Subcutaneous adipose tissue (tissue), 4 donors: ENCODE data around the gene MED31. TPM values are rescaled to one million over a fixed set of nuclear protein-coding genes. Genes with fewer than 3 reads are reported as not detected.

ENCODE experiments used
- CTCF ChIP-seq: fragments of 450-650 bp; IDR thresholded peaks from one replicate; pipeline ENCODE4 v1.5.1; 2016; ENCODE audit warnings: low read depth, mild to moderate bottlenecking, control low read depth, antibody characterized with exemption, moderate library complexity
- total RNA-seq, 4 donors: library from RNA; depleted of rRNA; stranded (reverse); fragments of >200 nt; gene quantifications; one replicate each; pipeline ENCODE4 v1.1.0, GENCODE V29; 2016

MED31 gene
- total RNA-seq, 4 donors from 2014 or later, result 6.2 to 18.8 (median 12.1) TPM

GRCh38 chr17:6668727-6669425, 17.5 kb upstream of the MED31 start:
- TF ChIP-seq CTCF, result no peak

DNA sequence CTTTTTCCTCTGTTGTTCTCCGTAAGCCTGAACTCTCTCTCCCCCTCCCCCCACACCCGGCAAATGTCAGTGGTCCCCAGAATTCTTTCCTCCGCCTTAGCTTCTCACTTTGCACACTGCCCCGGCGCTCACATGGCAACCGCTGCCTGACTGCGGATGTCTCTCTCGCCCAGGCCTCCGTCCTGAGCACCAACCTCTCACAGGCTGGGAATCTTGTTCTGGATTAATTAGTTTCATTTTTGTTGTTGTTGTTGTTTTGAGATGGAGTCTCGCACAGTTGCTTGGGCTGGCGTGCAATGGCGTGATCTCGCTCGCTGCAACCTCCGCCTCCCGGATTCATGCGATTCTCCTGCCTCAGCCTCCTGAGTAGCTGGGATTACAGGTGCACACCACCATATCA, 16.8 kb upstream of the MED31 start:
- no peak for TF ChIP-seq CTCF

- TF ChIP-seq CTCF, result no peak
These were observed 16.1 kb upstream of the MED31 start for GRCh38 chr17:6667516-6667915.

GRCh38 chr17:6666557-6666956, 15.2 kb upstream of the MED31 start:
- no peak for TF ChIP-seq CTCF

DNA sequence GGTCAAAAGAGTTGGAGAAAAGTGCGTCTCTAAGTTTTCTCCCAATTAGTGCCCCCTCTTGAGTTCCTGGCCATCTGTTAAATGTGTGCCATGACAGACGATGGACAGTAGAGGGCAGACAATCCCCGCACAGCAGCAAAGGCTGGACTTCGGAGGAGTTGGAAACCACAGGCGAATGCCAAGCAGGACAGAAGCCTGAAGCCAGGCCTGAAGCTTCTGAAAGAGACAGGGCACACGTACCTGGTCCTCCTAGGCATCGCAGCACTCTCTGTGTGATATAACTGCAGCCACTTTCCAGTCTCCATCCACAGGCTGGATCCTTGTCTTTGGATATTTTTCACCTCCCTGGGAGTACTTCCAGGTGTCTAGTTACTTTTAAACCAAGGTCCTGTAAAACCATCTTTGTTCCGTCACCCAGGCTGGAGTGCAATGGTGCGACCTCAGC, 14.7 kb upstream of the MED31 start:
- TF ChIP-seq CTCF, result no peak

DNA sequence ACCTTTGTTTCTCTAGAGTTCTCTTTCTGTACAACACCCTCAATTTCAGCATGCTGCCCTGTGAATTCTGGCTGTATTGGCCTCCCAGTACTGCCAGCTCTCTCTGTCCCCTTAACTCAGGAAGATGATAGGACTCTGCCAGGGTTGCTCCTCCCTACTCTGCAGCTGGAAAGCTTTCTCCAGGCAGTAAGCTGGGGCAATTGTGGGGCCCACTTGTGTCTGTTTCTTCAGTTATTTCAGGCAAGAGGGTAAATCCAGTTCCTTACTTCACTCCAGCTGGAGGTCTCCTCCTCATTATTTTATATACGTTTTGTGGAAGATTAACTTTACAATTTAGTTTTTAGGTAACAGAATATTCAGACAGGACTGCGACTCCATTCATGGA, 10.1 kb upstream of the MED31 start:
- TF ChIP-seq CTCF, result no peak

- no peak for TF ChIP-seq CTCF
These were observed 9.5 kb upstream of the MED31 start for GRCh38 chr17:6660805-6661463.
